ENCODE data around the gene SLC23A3. TPM values are rescaled to one million over a fixed set of nuclear protein-coding genes. Genes with fewer than 3 reads are reported as not detected.

SLC23A3 gene
- total and polyA plus RNA-seq, 9 of the 15 experiments (the other 6 are each of a cell fraction or from before 2014, with no cell fraction given) = 0.06 to 0.64 (median 0.16) TPM

DNA sequence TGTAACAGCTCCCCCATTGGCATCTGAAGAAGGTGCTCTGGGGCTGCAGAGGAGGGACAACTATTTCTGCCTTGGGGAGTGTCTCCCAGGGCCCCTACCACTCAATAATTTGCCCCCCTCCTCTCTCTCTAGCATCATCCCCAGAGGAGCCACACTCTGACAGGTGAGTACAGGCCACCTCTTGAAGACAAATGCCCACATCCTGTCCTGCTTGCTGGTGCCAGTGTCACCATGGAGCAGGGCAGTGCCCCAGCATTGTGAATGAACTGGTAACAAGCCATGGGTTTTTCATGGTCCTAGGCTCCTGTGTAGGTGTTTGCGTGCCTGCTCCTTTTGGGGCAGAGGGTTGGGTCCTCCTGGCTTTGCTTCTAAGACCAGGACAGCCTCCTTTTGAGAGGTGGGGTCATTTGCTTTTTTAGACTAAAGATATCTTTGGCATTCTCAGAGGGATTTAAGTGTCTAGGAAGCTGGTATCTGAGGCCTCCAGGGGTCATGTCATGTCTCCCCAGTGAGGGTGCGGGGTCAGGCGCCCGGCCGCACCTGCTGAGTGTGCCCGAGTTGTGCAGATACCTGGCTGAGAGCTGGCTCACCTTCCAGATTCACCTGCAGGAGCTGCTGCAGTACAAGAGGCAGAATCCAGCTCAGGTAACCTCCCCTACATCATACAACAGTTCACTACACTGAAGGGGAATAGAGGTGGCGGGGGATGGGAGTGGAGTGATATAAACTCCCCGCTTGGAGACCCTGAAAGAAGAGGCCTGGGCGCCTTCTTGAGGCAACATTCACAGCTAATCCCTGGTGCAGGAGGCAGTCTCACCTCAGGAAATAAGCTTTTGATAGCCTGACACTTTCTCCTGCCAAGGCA, 10.0 kb upstream of the SLC23A3 start (continued):
- TF ChIP-seq KAT7 (CRISPR knock-in tag; IDR thresholded peaks at IDR 0.05; ENCODE audit: borderline replicate concordance) = no peak

GRCh38 chr2:219178377-219179175, 8.7 kb upstream of the SLC23A3 start:
- Histone ChIP-seq H4K20me1 (replicated peaks; ENCODE audit: control insufficient read depth, insufficient read depth, low read length) (no peaks in the 10 kb centered on the region), H3K9me1 (ENCODE audit: control insufficient read depth, insufficient read depth, low read length) (no peaks in the 10 kb centered on the region), H2AFZ (ENCODE audit: low read depth, low read length) (peak overlapping the region; percentile 32; the same call in 1 of the 2 replicates), H3K27ac (ENCODE audit: extremely low read depth, low read depth, low read length) (peak overlapping the region; percentile 97; the same call in 2 of the 3 replicates), H3K9ac (ENCODE audit: insufficient read depth in 1 of 2, low read depth in 2 of 2, low read length in 2 of 2) (peak overlapping the region; percentile 71 to 91), H3K9me3 (replicated peaks; ENCODE audit: control insufficient read depth, insufficient read depth, low read depth, low read length) (no peaks in the 10 kb centered on the region), H3K4me1 (replicated peaks in 1 of 2; ENCODE audit: control insufficient read depth in 2 of 2, insufficient read depth in 2 of 2, low read length in 2 of 2) (peaks cover 9 to 22% of the 10 kb centered on the region in 2 experiments; a peak in 4 of 5 replicates), H3K27me3 (ENCODE audit: control insufficient read depth in 2 of 2, insufficient read depth in 2 of 2, low read length in 2 of 2) (no peaks in the 10 kb centered on the region), H3K36me3 (ENCODE audit: control insufficient read depth, insufficient read depth, low read length) (peaks cover 60% of the 10 kb centered on the region; the same call in 2 of the 3 replicates), H3K4me3 (peak overlapping the region; percentile 80), H3K79me2 (ENCODE audit: control insufficient read depth, insufficient read depth, low read length) (peaks cover 42% of the 10 kb centered on the region), H3K4me2 (ENCODE audit: insufficient read depth, low read length) (peak overlapping the region; percentile 100)
- FAIRE-seq = no peak
- ChIA-PET POLR2A (no interaction called here), CTCF (ENCODE audit: low intra/inter-chr PET ratio) (interaction anchor here (0.8 kb wide), 1 partner anchor 33 kb away, joined by 4 read pairs; no protein-coding TSS in a partner anchor)
- DNase-seq (ENCODE audit: extremely low read depth in 1 of 4, low spot score in 3 of 4) = peak; percentile 58 to 66 (median 62)
- peak; percentile 35 for ATAC-seq
- WGBS (ENCODE audit: insufficient coverage, low coverage, missing lambda C conversion rate) = 1% methylated on average over 21 of the region's 45 CpGs
- intact Hi-C loops (cut with micrococcal nuclease) (no loop called here), in situ Hi-C loops (cut with MboI) (no loop called here)
- BruUV-seq (replicated peaks) = no TSS peak
- no peak for TF ChIP-seq MTA2 (IDR thresholded peaks at IDR 0.05; ENCODE audit: low read depth)
- TF ChIP-seq ZBTB11 (CRISPR knock-in tag; IDR thresholded peaks at IDR 0.05) = peak in 1 of 3 experiments; percentile 7; a peak in 1 of 6 replicates
- TF ChIP-seq, protein P1, sequence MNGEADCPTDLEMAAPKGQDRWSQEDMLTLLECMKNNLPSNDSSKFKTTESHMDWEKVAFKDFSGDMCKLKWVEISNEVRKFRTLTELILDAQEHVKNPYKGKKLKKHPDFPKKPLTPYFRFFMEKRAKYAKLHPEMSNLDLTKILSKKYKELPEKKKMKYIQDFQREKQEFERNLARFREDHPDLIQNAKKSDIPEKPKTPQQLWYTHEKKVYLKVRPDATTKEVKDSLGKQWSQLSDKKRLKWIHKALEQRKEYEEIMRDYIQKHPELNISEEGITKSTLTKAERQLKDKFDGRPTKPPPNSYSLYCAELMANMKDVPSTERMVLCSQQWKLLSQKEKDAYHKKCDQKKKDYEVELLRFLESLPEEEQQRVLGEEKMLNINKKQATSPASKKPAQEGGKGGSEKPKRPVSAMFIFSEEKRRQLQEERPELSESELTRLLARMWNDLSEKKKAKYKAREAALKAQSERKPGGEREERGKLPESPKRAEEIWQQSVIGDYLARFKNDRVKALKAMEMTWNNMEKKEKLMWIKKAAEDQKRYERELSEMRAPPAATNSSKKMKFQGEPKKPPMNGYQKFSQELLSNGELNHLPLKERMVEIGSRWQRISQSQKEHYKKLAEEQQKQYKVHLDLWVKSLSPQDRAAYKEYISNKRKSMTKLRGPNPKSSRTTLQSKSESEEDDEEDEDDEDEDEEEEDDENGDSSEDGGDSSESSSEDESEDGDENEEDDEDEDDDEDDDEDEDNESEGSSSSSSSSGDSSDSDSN (IDR thresholded peaks at IDR 0.05; ENCODE audit: borderline replicate concordance in 1 of 2, low read depth in 2 of 2, low read length in 2 of 2) = peak in 1 of 2 experiments; percentile 10; a peak in 1 of 4 replicates
- TF ChIP-seq GABPA (tag; conservative IDR thresholded peaks at IDR 0.05; ENCODE audit: low read depth) = peak; percentile 36; the same call in 1 of the 2 replicates
- peak; percentile 12; the same call in 1 of the 2 replicates for TF ChIP-seq GABPB1 (CRISPR knock-in tag; IDR thresholded peaks at IDR 0.05)
- TF ChIP-seq SAFB2 (IDR thresholded peaks at IDR 0.05; ENCODE audit: borderline replicate concordance, low read depth, low read length, severe bottlenecking) = no peak
- no peak for TF ChIP-seq CBX3 (IDR thresholded peaks at IDR 0.05; ENCODE audit: borderline replicate concordance in 1 of 2, low read length in 2 of 2)
- no peak for TF ChIP-seq ZNF445 (CRISPR knock-in tag; IDR thresholded peaks at IDR 0.05; ENCODE audit: low read depth)
- 0 out of 2 replicates have a peak, but pooled peaks have one; percentile 7 for TF ChIP-seq SPI1 (IDR thresholded peaks at IDR 0.05; ENCODE audit: borderline replicate concordance, low read depth, low read length)
